Measurements from ENCODE around the gene ZBTB8OS.

The ZBTB8OS gene

DNA sequence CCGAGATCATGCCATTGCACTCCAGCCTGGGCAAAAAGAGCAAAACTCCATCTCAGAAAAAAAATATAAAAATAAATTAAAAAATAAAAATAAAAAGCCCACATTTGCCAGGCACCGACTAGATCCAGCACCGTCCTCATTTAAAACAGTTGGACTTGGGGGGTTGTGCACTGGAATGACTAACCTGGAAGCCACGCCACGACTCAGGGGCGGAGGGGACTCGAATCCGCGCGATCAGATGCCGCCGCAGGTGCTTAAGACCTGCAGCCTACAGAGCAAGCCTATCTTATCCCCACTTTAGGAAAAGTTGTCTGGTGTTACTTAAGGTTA, 38.5 kb downstream of the ZBTB8OS start:
- peak; percentile 8 for DNase-seq (ENCODE audit: low read depth)

DNA sequence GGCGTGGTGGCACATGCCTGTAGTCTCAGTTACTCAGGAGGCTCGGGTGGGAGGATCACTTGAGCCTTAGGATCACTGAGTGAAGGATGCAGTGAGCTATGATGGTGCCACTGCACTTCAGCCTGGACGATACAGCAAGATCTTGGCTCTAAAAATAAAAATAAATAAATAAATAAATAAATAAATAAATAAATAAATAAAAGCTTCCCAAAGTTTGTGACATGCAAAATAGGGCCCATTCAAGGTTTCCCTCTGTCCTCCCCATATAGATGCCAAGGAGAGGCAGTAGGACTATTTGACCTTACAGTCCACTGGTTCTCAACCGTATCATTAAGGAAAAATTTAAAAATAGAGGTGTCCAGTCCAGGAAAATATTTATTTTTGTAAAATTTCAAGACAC, 41.2 kb downstream of the ZBTB8OS start:
- no peak for DNase-seq (ENCODE audit: low read depth)

DNA sequence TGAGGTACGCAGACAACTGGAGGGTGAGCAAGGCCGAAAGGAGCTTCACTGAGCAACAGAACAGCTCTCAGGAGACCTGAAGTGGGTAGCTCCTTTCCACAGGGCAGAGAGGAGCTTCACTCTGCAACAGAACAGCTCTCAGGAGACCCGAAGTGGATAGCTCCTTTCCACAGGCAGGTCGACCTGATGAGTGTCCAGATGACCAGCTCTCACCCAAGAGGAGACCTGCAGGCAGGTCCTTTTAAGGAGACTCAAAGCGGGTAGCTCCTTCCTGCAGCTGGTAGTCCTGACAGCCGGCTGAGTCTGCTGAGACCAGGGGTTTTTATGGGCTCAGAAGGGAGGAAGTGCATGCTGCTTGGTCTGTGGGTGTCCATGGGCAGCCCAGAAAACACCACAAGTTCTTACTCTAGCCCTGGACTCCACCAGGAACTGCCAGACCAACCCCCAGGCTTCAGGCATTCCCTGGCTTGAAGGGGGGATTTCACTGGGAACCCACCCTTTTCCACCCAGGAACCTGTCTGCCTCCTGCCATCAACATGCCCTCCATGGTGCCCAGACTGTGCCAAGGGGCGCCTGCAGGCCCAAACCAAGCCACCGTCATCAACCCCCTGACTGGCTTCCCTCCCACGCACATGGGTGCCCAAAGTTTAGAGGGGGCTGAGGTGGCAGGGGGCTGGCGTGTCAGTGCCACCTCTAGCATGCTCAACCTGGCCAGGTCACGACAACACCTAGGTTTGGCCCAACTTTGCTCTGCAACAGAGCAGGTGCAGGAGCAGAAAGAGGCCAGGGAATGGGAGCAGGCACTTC, 43.6 kb downstream of the ZBTB8OS start:
- no peak for DNase-seq (ENCODE audit: low read depth)

DNA sequence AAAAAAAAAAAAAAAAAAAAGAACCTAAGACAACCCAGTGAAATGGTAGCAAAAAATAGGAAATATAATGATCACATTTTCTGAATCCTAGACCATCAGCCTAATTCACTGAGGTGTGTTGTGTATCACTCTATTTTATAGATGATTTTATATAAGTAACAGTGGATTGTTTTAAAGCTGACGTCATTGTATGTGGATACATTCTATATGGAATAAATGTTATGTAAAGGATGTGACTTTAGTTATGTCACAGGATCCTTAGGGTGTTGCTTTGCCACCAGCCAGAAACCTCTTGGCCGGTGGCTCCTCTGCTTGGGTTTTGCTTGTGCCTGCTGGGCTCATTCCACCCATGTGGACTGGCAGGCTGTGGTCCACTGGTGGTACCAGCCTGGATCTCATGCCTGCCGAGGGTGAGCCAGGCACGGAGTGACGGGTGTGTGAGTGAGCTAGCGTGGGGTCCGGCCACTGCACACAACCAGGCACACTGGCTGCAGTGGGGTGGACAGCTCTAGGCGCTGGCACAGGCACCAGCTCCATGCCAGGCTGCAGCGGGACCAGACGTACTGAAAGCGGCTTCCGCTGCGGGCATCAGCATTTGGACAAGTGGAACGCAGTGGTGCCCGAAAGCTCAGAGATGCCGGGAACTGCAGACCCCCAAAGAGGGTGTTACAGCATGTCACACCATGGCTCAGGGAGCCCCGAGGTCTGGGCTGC, 44.5 kb downstream of the ZBTB8OS start:
- no peak for DNase-seq (ENCODE audit: low read depth)

DNA sequence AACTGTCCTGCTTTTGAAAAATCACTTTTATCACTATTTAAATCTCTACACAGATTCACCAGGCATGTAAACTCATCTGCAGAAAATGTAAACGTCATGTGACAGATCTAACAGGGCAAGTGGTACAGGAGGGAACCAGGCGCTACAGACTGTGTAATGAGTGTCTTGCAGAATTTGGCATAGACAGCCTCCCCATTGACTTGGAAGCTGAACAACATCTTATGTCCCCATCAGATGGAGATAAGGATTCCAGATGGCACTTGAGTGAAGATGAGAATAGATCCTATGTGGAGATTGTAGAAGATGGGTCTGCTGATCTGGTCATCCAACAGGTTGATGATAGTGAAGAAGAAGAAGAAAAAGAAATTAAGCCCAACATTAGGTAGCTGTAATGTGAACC, 50.3 kb downstream of the ZBTB8OS start:
- no peak for DNase-seq (ENCODE audit: low read depth)

DNA sequence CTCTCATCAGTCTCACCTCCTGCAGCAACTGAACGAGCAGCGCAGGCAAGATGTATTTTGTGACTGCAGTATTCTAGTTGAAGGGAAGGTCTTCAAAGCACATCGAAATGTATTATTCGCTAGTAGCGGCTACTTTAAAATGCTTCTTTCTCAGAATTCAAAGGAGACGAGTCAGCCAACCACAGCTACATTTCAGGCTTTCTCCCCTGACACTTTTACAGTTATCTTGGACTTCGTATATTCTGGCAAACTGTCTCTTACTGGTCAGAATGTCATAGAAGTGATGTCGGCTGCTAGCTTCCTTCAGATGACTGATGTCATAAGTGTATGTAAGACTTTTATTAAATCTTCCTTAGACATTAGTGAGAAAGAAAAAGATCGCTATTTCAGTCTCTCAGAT, 57.4 kb downstream of the ZBTB8OS start:
- peak; percentile 1 for DNase-seq (ENCODE audit: low read depth)

DNA sequence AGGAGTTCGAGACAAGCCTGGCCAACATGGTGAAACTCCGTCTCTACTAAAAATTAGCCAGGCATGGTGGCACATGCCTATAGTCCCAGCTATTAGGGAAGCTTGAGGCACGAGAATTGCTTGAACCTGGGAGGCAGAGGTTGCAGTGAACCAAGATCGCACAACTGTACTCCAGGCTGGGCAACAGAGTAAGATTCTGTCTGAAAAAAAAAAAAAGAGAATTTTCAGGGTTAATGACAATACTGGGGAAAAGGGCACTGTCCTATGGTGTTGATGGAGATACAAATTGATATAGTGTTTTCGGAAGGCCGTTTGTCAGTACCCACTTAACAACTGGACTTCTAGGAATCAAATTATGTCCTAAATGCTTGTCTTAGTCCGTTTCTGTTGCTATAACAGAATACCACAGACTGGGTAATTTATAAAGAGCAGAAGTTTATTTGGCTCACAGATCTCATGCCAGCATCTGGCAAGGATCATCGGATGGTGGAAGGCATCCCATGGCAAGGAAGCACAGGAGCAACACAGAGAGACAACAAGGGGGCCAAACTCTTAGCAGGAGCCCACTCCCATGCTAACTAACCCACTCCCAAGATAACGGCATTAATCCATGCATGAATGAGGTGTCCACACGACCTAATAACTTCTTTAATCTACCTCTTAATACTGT, 69.9 kb downstream of the ZBTB8OS start:
- DNase-seq (ENCODE audit: low read depth): no peak
